GM12801 (cell line): ENCODE results near the gene L2HGDH.

Experiments used
- CTCF ChIP-seq: IDR thresholded peaks from one replicate; pipeline ENCODE4 v1.5.1; 2011; ENCODE audit warnings: control low read depth; ENCODE audit not compliant: insufficient read length; ENCODE audit errors: extremely low read depth

Gene L2HGDH

GRCh38 chr14:50344876-50345563 is 33.0 kb upstream of the L2HGDH start:
- no peak for TF ChIP-seq CTCF

- no peak for TF ChIP-seq CTCF
These were observed 32.2 kb upstream of the L2HGDH start for GRCh38 chr14:50344116-50344775.

GRCh38 chr14:50343434-50343833 is 31.4 kb upstream of the L2HGDH start:
- no peak for TF ChIP-seq CTCF

- no peak for TF ChIP-seq CTCF
These were observed 30.4 kb upstream of the L2HGDH start for GRCh38 chr14:50342221-50343078.

- no peak for TF ChIP-seq CTCF
These were observed 28.9 kb upstream of the L2HGDH start for GRCh38 chr14:50340963-50341362.

- TF ChIP-seq CTCF = no peak
These were observed 28.0 kb upstream of the L2HGDH start for GRCh38 chr14:50340045-50340444.

- no peak for TF ChIP-seq CTCF
These were observed 27.3 kb upstream of the L2HGDH start for GRCh38 chr14:50339178-50339804.
